IPS-NIHi7 (cell line): ENCODE data around the gene CENPVL2.
A peak's percentile ranks its signal among the peaks of the same experiment; 100 is the strongest.
"Not testable (repeated sequence)": the region's sequence is repeated elsewhere in the genome, so short reads cannot be mapped to it uniquely, and the experiment has no call there.

Experiments used
- DNase-seq: peaks from one replicate; pipeline ENCODE4 v3.0.0; 2012; ENCODE audit warnings: mixed read lengths; ENCODE audit errors: extremely low spot score

Gene CENPVL2

DNA sequence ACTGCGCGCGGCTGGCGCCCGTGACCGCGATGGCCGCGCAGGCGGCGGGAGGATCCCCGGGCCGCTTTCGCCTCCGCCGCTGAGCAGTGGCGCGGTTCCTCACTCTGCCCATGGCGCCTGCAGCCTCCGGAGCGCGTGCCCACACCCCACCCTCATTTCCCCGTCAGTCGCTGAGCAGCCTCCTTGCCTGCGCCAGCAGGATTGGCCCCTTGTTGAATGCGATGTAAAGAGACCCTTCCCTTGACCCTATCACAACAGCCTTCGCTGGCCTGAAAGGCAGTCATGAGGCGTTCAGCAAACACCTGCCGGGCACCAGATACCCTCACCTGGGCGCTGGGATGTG lies at the start of gene CENPVL2:
TSS of gene CENPVL2 (minus strand) at position 112 of the 343 bp plus-strand sequence. CDS start at position 112, 0 bp downstream.
- not testable (repeated sequence) for DNase-seq

DNA sequence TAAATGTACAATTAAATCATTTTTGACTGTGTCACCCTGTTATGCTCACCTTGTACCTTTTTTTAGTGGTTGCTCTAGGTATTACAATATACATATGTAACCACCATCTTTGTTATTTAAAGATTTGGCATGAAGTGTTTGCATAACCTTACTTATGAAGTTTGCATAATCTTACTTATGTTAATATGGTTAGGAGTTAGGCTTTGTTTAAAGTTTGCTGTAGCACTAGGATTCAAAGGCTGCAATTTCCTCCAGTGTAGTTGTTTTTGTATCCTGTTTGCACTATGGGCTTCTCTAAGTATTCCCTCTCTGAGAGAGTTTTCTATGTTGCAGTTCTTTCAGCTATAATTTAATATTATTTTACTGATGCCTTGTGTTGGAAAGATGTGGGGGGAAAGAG lies 45.6 kb upstream of the CENPVL2 start:
- DNase-seq: no peak

DNA sequence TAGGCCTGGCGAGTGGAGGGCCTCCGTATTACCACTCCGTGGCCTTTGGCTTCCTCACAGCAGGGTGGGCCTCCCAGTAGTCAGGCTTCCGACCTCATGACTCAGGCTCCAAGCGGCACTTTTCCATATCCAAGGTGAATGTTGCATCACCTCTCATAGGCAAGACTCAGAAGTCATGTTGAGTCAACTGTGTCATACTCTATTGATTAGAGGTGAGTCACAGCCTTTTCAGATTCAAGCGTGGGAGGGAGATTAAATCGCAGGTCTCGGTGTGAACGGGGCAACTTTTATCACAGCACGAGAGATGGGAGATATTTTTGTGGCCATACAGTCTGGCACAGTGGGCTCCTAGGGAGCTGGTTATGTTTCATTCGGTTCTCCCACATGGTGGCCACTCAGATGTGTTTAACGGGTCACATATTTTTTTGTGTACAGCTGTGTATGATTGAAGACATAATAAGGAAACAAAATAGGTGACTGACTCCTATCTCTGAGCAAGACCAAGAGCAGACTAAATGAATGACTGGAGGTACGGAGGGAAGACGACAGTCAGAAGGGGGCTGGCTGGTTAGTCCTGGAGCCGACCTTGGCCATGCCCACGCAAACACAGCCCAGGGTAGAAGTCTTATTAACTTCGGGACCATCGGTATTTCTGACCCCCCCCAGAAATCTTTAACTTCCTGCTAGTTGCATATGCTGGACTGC lies 30.5 kb upstream of the CENPVL2 start:
- not testable (repeated sequence) for DNase-seq

- DNase-seq: not testable (repeated sequence)
These were observed 27.9 kb upstream of the CENPVL2 start, which contains the start of gene CENPVL1 for GRCh38 chrX:51710277-51711164. CENPVL1 (plus strand) TSS chrX:51710512; CDS start chrX:51710512, 0 bp downstream.

- no peak for DNase-seq
These were observed 14.8 kb upstream of the CENPVL2 start for GRCh38 chrX:51697397-51697796.

DNA sequence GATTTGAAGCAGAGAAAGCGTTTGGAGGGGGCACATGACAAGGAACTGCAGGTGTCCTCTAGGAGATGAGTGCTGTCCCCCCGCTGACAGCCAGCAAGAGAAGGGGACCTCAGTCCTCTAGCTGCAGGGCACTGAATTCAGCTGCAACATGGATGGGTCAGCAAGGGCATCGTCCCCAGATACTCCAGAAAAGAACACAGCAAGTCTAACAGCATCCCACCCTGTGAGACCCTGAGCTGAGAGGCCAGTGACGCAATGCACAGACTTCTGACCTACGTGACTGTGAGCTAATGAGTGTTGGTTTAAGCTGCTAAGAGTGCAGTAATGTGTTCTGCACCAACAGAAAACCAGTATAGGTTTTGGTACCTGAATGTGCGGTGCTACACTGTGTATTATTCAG lies 11.6 kb upstream of the CENPVL2 start:
- no peak for DNase-seq

GRCh38 chrX:51681808-51682719 lies 567 bp downstream of the CENPVL2 start:
- DNase-seq: not testable (repeated sequence)

DNA sequence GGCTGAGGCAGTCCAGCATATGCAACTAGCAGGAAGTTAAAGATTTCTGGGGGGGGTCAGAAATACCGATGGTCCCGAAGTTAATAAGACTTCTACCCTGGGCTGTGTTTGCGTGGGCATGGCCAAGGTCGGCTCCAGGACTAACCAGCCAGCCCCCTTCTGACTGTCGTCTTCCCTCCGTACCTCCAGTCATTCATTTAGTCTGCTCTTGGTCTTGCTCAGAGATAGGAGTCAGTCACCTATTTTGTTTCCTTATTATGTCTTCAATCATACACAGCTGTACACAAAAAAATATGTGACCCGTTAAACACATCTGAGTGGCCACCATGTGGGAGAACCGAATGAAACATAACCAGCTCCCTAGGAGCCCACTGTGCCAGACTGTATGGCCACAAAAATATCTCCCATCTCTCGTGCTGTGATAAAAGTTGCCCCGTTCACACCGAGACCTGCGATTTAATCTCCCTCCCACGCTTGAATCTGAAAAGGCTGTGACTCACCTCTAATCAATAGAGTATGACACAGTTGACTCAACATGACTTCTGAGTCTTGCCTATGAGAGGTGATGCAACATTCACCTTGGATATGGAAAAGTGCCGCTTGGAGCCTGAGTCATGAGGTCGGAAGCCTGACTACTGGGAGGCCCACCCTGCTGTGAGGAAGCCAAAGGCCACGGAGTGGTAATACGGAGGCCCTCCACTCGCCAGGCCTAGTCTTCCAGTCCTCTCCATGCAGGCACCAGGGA lies 2.8 kb downstream of the CENPVL2 start:
- not testable (repeated sequence) for DNase-seq

- no peak for DNase-seq
These were observed 16.6 kb downstream of the CENPVL2 start for GRCh38 chrX:51665981-51666380.

DNA sequence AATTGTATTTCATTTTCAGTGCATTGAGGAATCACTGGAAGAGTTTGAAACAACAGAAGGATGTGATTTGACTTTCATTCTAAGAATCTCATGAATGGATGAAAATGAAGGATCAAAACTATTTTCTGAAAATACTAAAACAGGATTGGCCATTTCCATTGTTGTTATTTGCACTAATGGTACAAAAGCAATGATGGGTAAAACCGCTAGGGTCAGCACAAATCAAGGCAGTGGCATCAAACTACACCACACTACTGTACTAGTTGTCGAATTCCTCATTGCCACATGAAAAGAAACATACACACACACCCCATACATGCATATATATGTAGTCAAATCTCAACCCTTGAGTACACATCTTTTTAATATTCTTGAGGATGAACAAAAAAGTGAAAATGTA lies 39.3 kb downstream of the CENPVL2 start:
- no peak for DNase-seq

DNA sequence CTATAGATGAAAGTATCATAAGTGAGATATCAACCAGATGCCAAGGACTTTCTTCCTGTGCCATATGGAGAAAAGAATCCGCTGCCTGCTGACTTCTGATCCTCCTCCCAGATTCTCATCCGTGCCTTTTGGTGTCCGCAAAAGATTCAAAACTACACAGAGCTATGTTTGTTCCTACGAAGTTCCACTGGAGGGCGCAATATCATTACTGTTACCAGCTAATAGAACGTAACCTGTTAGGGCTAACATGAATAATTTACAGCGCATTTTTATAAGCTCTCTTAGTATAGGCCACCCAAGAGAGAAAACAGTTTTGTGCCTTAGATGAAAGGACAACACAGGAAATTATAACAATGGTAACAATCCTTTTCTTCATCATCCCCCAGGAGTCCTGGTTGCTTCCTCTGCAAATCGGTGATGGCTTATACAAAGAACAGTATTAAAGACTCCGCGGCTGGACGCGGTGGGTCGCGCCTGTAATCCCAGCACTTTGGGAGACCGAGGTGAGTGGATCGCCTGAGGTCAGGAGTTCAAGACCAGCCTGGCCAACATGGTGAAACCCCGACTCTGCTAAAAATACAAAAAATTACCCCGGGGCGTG lies 41.1 kb downstream of the CENPVL2 start:
- peak; percentile 68 for DNase-seq

DNA sequence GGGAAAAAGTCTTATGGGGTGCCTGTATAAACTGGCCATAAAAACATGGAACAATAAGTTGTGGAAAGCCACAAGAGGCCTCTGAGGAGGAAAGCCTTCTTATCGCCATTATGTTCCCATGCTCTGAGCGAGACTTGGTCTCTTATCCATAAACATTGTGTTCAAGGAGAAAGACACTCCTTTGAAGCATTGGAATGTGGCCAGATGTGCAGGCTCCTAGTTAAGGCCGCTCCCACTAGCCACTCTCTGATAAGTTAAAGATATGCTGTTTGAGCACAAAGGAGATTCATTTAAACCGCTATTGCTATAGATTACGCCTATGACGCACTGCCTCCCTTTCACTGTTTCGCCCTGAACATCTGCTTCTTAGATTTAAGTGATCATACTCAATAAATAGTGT lies 46.1 kb downstream of the CENPVL2 start:
- not testable (repeated sequence) for DNase-seq
